MCF 10A (cell line): ENCODE measurements around the gene GMCL1. TPM values are rescaled to one million over a fixed set of nuclear protein-coding genes. Genes with fewer than 3 reads are reported as not detected.

ENCODE experiments used
- BruUV-seq: library from RNA; stranded (reverse); fragments of 400-500 nt; replicated peaks from 2 replicates; lab custom pipeline; 2021; lab: Mats Ljungman, UMichigan
- CTCF ChIA-PET: fragments of 300-600 bp; sonication (Branson Sonifier 250); formaldehyde crosslinking; extraction: SDS; loops from one replicate; lab custom pipeline; 2021; ENCODE audit warnings: antibody characterized with exemption, inconsistent platforms; lab: Yijun Ruan, JAX
- POLR2A ChIA-PET: fragments of 300-600, 350-650 bp; sonication (Branson Sonifier 250); formaldehyde crosslinking; extraction: SDS; loops from one replicate; lab custom pipeline; 2020; ENCODE audit warnings: antibody characterized with exemption, inconsistent platforms; lab: Yijun Ruan, JAX
- DNase-seq: peaks from one replicate; pipeline ENCODE4 v3.0.0-alpha.2; 2018; ENCODE audit not compliant: unreplicated experiment
- H3K27ac Mint-ChIP-seq: one replicate; pipeline ENCODE4 v1.8.0; 2022; ENCODE audit warnings: mild to moderate bottlenecking, low read depth, mixed read lengths; ENCODE audit not compliant: unreplicated experiment
- H3K27me3 Mint-ChIP-seq: one replicate; pipeline ENCODE4 v1.8.0; 2022; ENCODE audit warnings: mixed read lengths; ENCODE audit not compliant: insufficient read depth, unreplicated experiment
- H3K36me3 Mint-ChIP-seq: one replicate; pipeline ENCODE4 v1.8.0; 2022; ENCODE audit warnings: mild to moderate bottlenecking, moderate library complexity, mixed read lengths; ENCODE audit not compliant: insufficient read depth, unreplicated experiment
- H3K4me1 Mint-ChIP-seq: one replicate; pipeline ENCODE4 v1.8.0; 2022; ENCODE audit warnings: mixed read lengths; ENCODE audit not compliant: insufficient read depth, unreplicated experiment
- H3K4me3 Mint-ChIP-seq: one replicate; pipeline ENCODE4 v1.8.0; 2022; ENCODE audit warnings: mild to moderate bottlenecking, moderate library complexity, mixed read lengths; ENCODE audit not compliant: unreplicated experiment
- H3K9me3 Mint-ChIP-seq: one replicate; pipeline ENCODE4 v1.8.0; 2022; ENCODE audit warnings: mixed read lengths; ENCODE audit not compliant: unreplicated experiment
- intact Hi-C: fragments of 100-400 bp; cut with micrococcal nuclease; formaldehyde crosslinking; loops from 2 replicates; pipeline ENCODE4 v1.14.1; 2022
- total RNA-seq: library from RNA; stranded (reverse); gene quantifications from 2 replicates; pipeline ENCODE4 v1.2.3, GENCODE V29; 2022
- TF ChIP-seq, protein P1 (sequence below): fragments of 200-600 bp; IDR thresholded peaks from one replicate; pipeline ENCODE4 v1.8.0; 2022; ENCODE audit warnings: antibody characterized with exemption, mild to moderate bottlenecking; ENCODE audit not compliant: unreplicated experiment

The GMCL1 gene
- total RNA-seq, 1 experiment from 2014 or later, result 13.6 TPM

DNA sequence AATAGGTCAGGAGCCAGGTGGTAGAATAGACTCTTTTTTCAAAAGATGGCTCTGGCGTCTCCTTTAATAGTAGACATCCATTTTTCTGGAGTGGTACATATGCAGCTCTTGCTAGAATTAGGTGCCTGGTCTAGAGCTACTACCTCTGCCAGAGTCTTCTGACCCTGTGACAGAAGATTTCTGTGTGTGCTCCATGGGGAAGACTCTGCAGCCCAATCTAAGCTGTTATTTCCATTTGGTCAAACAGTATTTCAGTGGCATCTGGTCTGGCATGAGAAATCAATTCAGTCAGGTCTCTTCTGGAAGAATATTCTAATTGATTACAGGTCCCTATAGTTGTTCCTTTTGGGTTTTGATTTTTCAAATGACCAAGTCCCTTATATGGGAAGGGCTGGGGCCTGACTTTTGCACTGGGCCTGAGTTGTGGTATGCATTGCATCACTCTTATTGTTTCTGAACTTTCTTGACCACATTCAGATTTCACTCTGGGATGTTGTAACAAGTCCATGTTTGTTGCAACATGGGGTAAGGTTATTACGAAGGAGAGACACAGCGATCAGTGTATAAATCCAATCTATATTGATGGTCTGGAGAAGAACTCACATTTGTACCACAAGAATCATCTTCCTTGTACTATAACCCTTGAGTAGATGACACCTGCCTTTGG lies 97.5 kb downstream of the GMCL1 start:
- Mint-ChIP-seq H3K27me3 (no peaks in the 10 kb centered on the region), H3K9me3 (no peaks in the 10 kb centered on the region), H3K4me3 (no peak overlapping the region), H3K27ac (no peak overlapping the region), H3K4me1 (peaks cover 10% of the 10 kb centered on the region), H3K36me3 (peaks cover 72% of the 10 kb centered on the region)
- TF ChIP-seq, protein P1, sequence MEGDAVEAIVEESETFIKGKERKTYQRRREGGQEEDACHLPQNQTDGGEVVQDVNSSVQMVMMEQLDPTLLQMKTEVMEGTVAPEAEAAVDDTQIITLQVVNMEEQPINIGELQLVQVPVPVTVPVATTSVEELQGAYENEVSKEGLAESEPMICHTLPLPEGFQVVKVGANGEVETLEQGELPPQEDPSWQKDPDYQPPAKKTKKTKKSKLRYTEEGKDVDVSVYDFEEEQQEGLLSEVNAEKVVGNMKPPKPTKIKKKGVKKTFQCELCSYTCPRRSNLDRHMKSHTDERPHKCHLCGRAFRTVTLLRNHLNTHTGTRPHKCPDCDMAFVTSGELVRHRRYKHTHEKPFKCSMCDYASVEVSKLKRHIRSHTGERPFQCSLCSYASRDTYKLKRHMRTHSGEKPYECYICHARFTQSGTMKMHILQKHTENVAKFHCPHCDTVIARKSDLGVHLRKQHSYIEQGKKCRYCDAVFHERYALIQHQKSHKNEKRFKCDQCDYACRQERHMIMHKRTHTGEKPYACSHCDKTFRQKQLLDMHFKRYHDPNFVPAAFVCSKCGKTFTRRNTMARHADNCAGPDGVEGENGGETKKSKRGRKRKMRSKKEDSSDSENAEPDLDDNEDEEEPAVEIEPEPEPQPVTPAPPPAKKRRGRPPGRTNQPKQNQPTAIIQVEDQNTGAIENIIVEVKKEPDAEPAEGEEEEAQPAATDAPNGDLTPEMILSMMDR, result no peak
- peak; percentile 84 for DNase-seq
- BruUV-seq, result no TSS peak
- ChIA-PET CTCF (interaction anchor here (0.7 to 1.2 kb wide), 2 partner anchors 767 to 1318 kb away, joined by 3 to 4 read pairs; no protein-coding TSS in a partner anchor), POLR2A (interaction anchor here (1.4 to 1.7 kb wide), 2 partner anchors 9 to 160 kb away, joined by 4 to 5 read pairs; no protein-coding TSS in a partner anchor)
- intact Hi-C loops, result no loop called here

Other genes with a start within 250 kb of the GMCL1 start
- 75.8 and 108 TPM in 2 replicates for gene AAK1, start 185.9 kb upstream of the GMCL1 start, total RNA-seq
- 79.8 and 82.9 TPM in 2 replicates for gene ANXA4, start 87.5 kb upstream of the GMCL1 start, total RNA-seq
- gene SNRNP27, start 64.3 kb downstream of the GMCL1 start, total RNA-seq, result 68.9 and 81.0 TPM in 2 replicates
- gene MXD1, start 85.4 kb downstream of the GMCL1 start, total RNA-seq, result 63.6 and 71.8 TPM in 2 replicates
- 0.20 and 0.23 TPM in 2 replicates for gene ASPRV1, start 132.0 kb downstream of the GMCL1 start, total RNA-seq